Keratinocyte (primary cell): Measurements from ENCODE around the gene FBXO17. TPM values are rescaled to one million over a fixed set of nuclear protein-coding genes. Genes with fewer than 3 reads are reported as not detected.

Experiments
- DNase-seq: peaks from one replicate; pipeline ENCODE4 v3.0.0-alpha.2; 2011; ENCODE audit warnings: low read depth, missing footprints, low spot score
- FAIRE-seq: peaks from 2 replicates; lab custom pipeline; 2011; peaks lifted over from hg19 to GRCh38; lab: Jason Lieb, UNC
- H2AFZ ChIP-seq: 2 replicates; pipeline ENCODE4 v1.6.0; 2012; ENCODE audit warnings: low read length, control low read depth, inconsistent platforms; ENCODE audit not compliant: control insufficient read depth
- H3K27ac ChIP-seq: 2 replicates; pipeline ENCODE4 v1.5.1; 2011; ENCODE audit warnings: low read length; ENCODE audit not compliant: control insufficient read depth, insufficient read depth
- H3K27me3 ChIP-seq: 3 replicates; pipeline ENCODE4 v1.6.0; 2011; ENCODE audit warnings: low read length; ENCODE audit not compliant: control insufficient read depth, insufficient read depth; ENCODE audit errors: extremely low read depth
- H3K36me3 ChIP-seq, 2 experiments: 2 replicates in 1 of 2; 3 replicates in 1 of 2; pipeline ENCODE4 v1.5.1; 2011; ENCODE audit warnings: low read length in 2 of 2, mild to moderate bottlenecking in 1 of 2; ENCODE audit not compliant: control insufficient read depth in 2 of 2, insufficient read depth in 2 of 2; ENCODE audit errors: extremely low read depth in 1 of 2
- H3K4me1 ChIP-seq: 3 replicates; pipeline ENCODE4 v1.5.1; 2011; ENCODE audit warnings: low read length; ENCODE audit not compliant: control insufficient read depth, insufficient read depth; ENCODE audit errors: extremely low read depth
- H3K4me2 ChIP-seq: 3 replicates; pipeline ENCODE4 v1.6.0; 2011; ENCODE audit warnings: low read depth, low read length; ENCODE audit not compliant: control insufficient read depth, insufficient read depth; ENCODE audit errors: extremely low read depth
- H3K4me3 ChIP-seq, 3 experiments: fragments of 200-600 bp in 1 of 3; sonication (generic) in 1 of 3; 2 replicates in 2 of 3; 3 replicates in 1 of 3; pipeline ENCODE4 v1.5.1; 2011 to 2016; ENCODE audit warnings: low read length in 3 of 3, mild to moderate bottlenecking in 3 of 3, control low read depth in 2 of 3, inconsistent platforms in 1 of 3, low read depth in 1 of 3, mixed read lengths in 1 of 3, mixed run types in 1 of 3, moderate library complexity in 1 of 3; ENCODE audit not compliant: control insufficient read depth in 2 of 3, insufficient read depth in 2 of 3; ENCODE audit errors: extremely low read depth in 1 of 3
- H3K79me2 ChIP-seq: 2 replicates; pipeline ENCODE4 v1.6.0; 2012; ENCODE audit warnings: low read length; ENCODE audit not compliant: control insufficient read depth, insufficient read depth
- H3K9ac ChIP-seq: 3 replicates; pipeline ENCODE4 v1.6.0; 2011; ENCODE audit warnings: low read length; ENCODE audit not compliant: control insufficient read depth, insufficient read depth; ENCODE audit errors: extremely low read depth
- H3K9me1 ChIP-seq: 3 replicates; pipeline ENCODE4 v1.6.0; 2011; ENCODE audit warnings: low read length; ENCODE audit not compliant: control insufficient read depth, insufficient read depth; ENCODE audit errors: extremely low read depth
- H3K9me3 ChIP-seq: 2 replicates; pipeline ENCODE4 v1.5.1; 2012; ENCODE audit warnings: low read depth, low read length; ENCODE audit not compliant: control insufficient read depth
- H4K20me1 ChIP-seq: 3 replicates; pipeline ENCODE4 v1.6.0; 2011; ENCODE audit warnings: low read length; ENCODE audit not compliant: control insufficient read depth, insufficient read depth; ENCODE audit errors: extremely low read depth
- CTCF ChIP-seq, 3 experiments: IDR thresholded peaks in 1 of 3; conservative IDR thresholded peaks in 1 of 3; optimal IDR thresholded peaks in 1 of 3; 2 replicates in 2 of 3; 3 replicates in 1 of 3; pipeline versions ENCODE3 to v1.5.1; 2011; ENCODE audit warnings: low read length in 3 of 3, mild to moderate bottlenecking in 3 of 3, moderate library complexity in 2 of 3, control low read depth in 1 of 3, inconsistent platforms in 1 of 3; ENCODE audit not compliant: insufficient read depth in 2 of 3; ENCODE audit errors: extremely low read depth in 1 of 3
- EZH2 ChIP-seq: IDR thresholded peaks from one replicate; pipeline ENCODE4 v1.6.1; 2012; ENCODE audit warnings: inconsistent platforms, mild to moderate bottlenecking, low read length, moderate library complexity
- dilution Hi-C: fragments of 300-500 bp; cut with MboI; formaldehyde crosslinking; loops from one replicate; pipeline ENCODE4 v1.7.0; 2020; ENCODE audit warnings: low sequenced_read_pairs; ENCODE audit not compliant: extremely low pct_ligation_motif_present
- polyA plus RNA-seq, 5 experiments: library from polyadenylated mRNA; depleted of rRNA in 3 of 5; stranded (reverse) in 3 of 5; stranded (forward) in 1 of 5; unstranded in 1 of 5; fragments of >200 nt; gene quantifications; 1 replicate in 1 of 5; 2 replicates in 3 of 5; 3 replicates in 1 of 5; pipeline versions ENCODE4 v1.2.1 to v1.2.3, GENCODE V29; 2011 to 2012; ENCODE audit warnings: missing spikeins in 2 of 5, low read depth in 1 of 5, low replicate concordance in 1 of 5

FBXO17 gene
- polyA plus RNA-seq, 1 donor (not counting 4 experiments of a cell fraction or from before 2014, with no cell fraction given) = 5.4 TPM

- Histone ChIP-seq H3K9ac (no peak overlapping the region), H3K9me3 (no peaks in the 10 kb centered on the region), H3K79me2 (no peaks in the 10 kb centered on the region), H4K20me1 (no peaks in the 10 kb centered on the region), H3K4me3 (no peak overlapping the region), H3K4me1 (peaks cover 7% of the 10 kb centered on the region), H3K9me1 (no peaks in the 10 kb centered on the region), H3K27me3 (no peaks in the 10 kb centered on the region), H3K36me3 (no peaks in the 10 kb centered on the region), H3K4me2 (no peak overlapping the region), H3K27ac (no peak overlapping the region), H2AFZ (no peak overlapping the region)
- DNase-seq (no peak), FAIRE-seq (peak; percentile 17)
- dilution Hi-C loops = no loop called here
- TF ChIP-seq CTCF (optimal IDR thresholded peaks at IDR 0.05 in 1 of 3, IDR thresholded peaks at IDR 0.05 in 1 of 3, conservative IDR thresholded peaks at IDR 0.05 in 1 of 3; ENCODE audit: extremely low read depth in 1 of 3, insufficient read depth in 2 of 3, low read length in 3 of 3) (no peak), EZH2 (no peak)
Observed at GRCh38 chr19:38977445-38978325, 2.1 kb upstream of the FBXO17 start.

- dilution Hi-C loops = no loop called here
- H3K4me1 ChIP-seq = peaks cover 7% of the 10 kb centered on the region
- no peaks in the 10 kb centered on the region for H4K20me1 ChIP-seq
- TF ChIP-seq CTCF (optimal IDR thresholded peaks at IDR 0.05 in 1 of 3, IDR thresholded peaks at IDR 0.05 in 1 of 3, conservative IDR thresholded peaks at IDR 0.05 in 1 of 3; ENCODE audit: extremely low read depth in 1 of 3, insufficient read depth in 2 of 3, low read length in 3 of 3) = no peak
- TF ChIP-seq EZH2 = no peak
- H3K9me1 ChIP-seq = no peaks in the 10 kb centered on the region
- no peaks in the 10 kb centered on the region for H3K9me3 ChIP-seq
- peak overlapping the region; percentile 78 for H3K9ac ChIP-seq
- H3K4me2 ChIP-seq = peak overlapping the region; percentile 82
- no peak for DNase-seq
- H3K4me3 ChIP-seq = peak overlapping the region; percentile 52 to 71 (median 56)
- H3K36me3 ChIP-seq = no peaks in the 10 kb centered on the region
- peak overlapping the region; percentile 57 for H3K27ac ChIP-seq
- no peaks in the 10 kb centered on the region for H3K27me3 ChIP-seq
- no peaks in the 10 kb centered on the region for H3K79me2 ChIP-seq
- no peak for FAIRE-seq
- H2AFZ ChIP-seq = peak overlapping the region; percentile 84
Observed at GRCh38 chr19:38975861-38976271, 324 bp upstream of the FBXO17 start.
